Sigmoid colon (tissue), 4 donors: ENCODE data around the gene JMJD7.

Experiments used
- POLR2A ChIP-seq, 2 donors: fragments of 450-650 bp; IDR thresholded peaks; one replicate each; pipeline ENCODE4 v1.6.1; 2016; ENCODE audit warnings: antibody characterized with exemption in 2 of 2, mild to moderate bottlenecking in 2 of 2, moderate library complexity in 2 of 2
- POLR2AphosphoS5 ChIP-seq, 4 donors: sonication (generic); formaldehyde crosslinking; IDR thresholded peaks; one replicate each; pipeline ENCODE4 v1.6.1; 2017; ENCODE audit warnings: antibody characterized with exemption in 4 of 4
- TF ChIP-seq, protein P1 (sequence below), 4 experiments: fragments of 450-650 bp in 3 of 4; fragments of 200-600 bp in 1 of 4; IDR thresholded peaks; one replicate each; pipeline ENCODE4 v1.5.1; 2016 to 2019; ENCODE audit warnings: antibody characterized with exemption in 4 of 4, mild to moderate bottlenecking in 3 of 4, moderate library complexity in 2 of 4

DNA sequence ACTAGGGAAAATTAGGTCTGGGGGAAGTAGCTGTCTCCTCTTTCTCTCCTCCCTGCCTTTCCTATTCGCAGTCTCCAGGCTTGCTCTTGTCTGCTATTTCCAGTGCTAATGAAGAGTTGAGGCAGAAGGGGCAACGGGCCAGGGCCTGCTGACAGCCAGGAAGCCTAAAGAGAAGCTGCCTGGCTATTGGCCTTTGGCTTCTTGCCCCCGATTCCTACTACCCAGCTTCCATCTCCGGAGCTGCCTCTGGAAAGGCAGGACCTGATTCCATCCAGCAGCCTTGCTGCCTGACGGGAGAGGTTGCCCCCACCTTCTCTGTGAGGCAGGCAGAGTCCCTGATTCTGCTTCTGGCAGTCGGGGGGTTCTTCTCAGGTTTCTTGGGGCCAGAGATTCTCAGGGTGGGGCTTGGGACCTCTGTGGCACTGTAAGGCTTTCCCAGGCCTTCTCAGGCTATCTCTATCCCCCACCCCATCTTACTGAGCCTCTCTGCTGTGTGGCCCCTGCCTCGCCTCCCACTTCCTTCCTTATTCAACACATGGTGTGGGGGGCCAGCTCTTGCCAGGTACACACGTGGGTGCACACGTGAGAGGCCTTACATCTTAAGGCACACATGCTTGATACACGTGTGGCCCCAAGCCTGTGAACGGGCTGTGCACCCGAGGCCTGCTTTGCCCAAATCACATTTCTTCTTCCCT is 18.2 kb upstream of the JMJD7 start:
- TF ChIP-seq, protein P1, sequence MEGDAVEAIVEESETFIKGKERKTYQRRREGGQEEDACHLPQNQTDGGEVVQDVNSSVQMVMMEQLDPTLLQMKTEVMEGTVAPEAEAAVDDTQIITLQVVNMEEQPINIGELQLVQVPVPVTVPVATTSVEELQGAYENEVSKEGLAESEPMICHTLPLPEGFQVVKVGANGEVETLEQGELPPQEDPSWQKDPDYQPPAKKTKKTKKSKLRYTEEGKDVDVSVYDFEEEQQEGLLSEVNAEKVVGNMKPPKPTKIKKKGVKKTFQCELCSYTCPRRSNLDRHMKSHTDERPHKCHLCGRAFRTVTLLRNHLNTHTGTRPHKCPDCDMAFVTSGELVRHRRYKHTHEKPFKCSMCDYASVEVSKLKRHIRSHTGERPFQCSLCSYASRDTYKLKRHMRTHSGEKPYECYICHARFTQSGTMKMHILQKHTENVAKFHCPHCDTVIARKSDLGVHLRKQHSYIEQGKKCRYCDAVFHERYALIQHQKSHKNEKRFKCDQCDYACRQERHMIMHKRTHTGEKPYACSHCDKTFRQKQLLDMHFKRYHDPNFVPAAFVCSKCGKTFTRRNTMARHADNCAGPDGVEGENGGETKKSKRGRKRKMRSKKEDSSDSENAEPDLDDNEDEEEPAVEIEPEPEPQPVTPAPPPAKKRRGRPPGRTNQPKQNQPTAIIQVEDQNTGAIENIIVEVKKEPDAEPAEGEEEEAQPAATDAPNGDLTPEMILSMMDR (IDR thresholded peaks at IDR 0.05), result no peak
- TF ChIP-seq POLR2A (IDR thresholded peaks at IDR 0.05), result no peak
- TF ChIP-seq POLR2AphosphoS5 (IDR thresholded peaks at IDR 0.05), result no peak
